ENCODE results near the gene ZNF136. TPM values are rescaled to one million over a fixed set of nuclear protein-coding genes. Genes with fewer than 3 reads are reported as not detected.

The ZNF136 gene
- 2.2 and 5.1 TPM in 2 replicates for total RNA-seq (2014; rRNA removed; shearing (Covaris generic))

DNA sequence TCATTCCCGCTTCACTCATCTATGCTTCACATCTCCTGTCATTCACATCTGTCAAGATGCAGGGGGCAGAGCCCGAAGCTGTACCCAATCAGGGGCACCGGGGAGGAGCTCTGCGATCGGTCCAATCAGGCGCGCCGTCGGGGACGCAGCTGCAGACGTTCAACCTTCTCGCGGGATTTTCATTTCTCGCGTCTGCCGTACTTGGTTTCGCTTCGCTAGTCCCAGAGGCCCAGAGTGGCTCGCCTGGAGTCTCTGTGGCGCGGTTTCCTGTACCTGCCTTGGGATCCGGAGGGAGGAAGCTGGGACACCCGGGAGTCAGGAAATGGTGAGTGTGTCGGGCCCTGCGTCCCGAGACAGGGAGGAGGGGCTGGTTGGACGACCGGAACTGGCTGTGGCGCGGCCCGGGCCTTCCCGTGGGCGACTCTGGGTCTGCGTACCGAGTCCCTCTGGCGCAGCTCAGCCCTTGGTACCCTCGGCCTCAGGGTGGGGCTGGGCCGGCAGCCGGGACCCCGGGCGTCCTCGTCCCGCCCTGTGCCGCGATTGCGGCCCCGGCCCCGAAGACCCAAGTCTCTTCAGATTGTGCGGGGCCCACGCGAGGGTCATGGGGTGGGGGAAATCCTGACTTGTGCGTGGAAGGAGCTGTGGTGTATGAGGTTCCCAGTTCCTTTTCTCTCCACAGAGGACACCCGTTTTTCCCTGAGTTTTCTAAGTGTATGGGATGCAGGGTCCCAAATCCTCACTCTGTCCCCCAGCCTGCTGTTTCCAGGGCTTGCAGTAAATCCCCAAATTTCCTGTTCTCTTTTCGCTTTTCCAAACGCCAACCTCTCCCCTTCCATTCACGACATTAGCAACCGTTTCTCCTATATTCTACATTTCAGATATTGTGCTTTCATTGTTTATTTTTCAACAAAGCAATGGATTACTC is at the start of gene ZNF136:
ZNF136 (plus strand) TSS at position 215 of the 925 bp plus-strand sequence; CDS start at position 323, 108 bp downstream.
- peak; percentile 91 for DNase-seq (ENCODE audit: low spot score)

DNA sequence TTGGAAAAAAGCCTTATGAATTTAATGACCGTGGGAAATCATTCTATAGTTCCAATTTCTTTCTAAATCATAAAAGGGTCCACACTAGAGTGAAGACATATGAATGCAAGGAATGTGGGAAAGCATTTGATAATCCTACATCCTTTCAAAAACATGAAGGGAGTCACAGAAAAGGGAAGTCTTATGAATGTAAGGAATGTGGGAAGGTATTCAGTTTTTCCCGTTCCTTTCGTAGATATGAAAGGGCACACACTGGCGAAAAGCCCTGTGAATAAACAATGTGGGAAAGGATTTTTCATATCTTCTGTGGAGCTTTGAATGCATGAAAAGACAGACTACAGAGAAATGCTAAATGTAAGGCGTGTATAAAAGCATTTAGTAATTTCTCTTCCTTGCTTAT is 49.8 kb upstream of the ZNF136 start:
- no peak for DNase-seq (ENCODE audit: low spot score)

DNA sequence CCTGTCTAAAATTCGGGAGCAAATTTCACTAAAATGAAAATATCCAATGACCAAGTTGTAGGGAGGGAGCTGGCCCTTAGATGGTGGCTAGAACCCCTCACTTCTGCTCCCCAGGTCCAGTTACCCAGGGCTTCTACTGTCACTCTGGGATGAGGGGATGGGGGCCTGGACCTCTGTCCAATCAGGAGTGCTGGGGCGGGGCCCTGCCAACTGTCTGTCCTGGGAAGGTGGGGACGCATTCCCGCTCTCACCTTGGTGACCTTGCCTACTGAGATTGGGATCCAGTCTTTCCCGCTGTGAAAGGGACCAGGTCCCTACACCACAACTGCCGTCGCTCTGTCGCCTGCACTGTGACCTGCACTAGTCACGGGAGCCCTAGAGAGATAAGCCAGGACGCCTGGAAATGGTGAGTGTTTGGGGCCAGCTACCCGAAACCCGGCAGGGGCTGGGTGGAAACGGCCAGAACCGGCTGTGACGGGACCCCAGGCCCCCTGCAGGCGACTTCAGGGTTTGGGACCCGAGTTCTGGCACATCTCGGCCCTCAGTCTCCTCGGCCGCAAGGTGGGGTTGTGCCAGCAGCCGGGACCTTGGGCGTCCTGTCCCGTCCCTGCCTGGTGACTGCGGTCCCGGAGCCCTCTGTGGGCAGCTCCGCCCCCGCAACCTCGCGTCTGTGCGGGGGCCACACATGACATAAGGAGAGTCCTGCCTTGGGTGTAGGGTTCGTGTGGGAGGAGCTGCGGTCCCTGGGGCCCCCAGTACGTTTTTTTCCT is 45.5 kb upstream of the ZNF136 start:
- DNase-seq (ENCODE audit: low spot score): no peak

DNA sequence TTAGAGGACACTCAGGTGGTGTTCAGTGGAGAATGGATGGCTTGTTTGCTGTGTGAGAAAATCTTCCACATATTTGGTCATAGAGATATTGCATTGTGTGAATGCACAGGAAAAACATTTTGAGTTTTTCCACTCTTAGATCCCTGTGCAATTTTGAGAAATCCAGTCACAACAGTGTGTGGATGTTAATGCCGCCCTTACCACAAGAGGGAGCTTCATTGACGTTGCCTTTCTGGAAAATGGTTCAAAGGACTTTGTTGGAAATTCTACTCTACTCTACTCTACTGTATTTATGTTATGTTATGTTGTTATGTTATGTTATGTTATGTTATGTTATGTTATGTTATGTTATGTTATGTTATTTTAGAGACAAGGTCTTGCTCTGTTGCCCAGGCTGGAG is 36.2 kb upstream of the ZNF136 start:
- DNase-seq (ENCODE audit: low spot score): no peak

DNA sequence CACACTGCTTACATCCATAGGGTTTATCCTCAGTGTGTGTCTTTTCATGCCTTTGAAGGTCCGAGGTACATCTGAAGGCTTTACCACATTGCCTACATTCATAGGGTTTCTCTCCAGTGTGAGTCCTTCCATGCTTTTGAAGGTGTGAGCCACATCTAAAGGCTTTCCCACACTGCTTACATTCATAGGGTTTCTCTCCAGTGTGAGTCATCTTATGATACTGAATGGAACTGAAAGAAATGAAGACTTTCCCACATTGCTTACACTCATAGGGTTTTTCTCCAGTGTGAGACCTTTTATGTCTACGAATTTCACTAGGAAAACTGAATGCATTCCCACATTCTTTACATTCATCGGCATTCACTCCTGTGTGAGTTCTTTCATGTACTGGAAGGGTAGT is 29.8 kb upstream of the ZNF136 start:
- DNase-seq (ENCODE audit: low spot score): no peak

DNA sequence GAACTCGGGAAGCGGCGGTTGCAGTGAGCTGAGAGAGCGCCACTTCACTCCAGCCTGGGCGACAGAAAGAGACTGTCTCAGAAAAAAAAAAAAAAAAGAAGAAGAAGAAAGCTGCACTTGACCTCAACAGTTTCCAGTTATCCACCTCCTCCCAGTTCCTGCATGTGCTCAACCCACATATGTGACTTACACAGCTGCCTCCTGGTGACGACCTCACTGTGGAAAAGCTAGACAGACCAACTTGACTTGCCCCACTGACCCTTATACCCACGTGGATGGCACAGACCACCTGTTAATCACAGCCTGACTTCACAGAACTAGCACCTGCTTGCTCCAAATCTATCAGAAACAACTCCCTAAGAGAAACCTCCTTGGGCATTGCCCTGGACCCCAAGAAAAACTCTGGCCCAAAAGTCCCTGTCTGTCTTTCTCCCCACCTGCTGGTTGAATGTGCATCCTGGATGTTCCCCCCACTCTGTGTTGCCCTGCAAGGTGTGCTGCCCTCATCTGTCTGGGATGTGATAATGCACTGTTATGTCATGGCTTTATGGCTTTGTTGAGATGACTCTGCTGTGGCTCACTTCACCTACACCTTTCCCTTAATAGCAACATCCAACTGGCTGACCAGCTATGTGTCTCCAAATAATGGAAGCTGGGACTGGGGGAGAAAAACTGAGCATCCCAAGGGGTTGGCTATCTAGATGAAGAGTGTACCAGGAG is 25.5 kb upstream of the ZNF136 start:
- DNase-seq (ENCODE audit: low spot score): no peak

DNA sequence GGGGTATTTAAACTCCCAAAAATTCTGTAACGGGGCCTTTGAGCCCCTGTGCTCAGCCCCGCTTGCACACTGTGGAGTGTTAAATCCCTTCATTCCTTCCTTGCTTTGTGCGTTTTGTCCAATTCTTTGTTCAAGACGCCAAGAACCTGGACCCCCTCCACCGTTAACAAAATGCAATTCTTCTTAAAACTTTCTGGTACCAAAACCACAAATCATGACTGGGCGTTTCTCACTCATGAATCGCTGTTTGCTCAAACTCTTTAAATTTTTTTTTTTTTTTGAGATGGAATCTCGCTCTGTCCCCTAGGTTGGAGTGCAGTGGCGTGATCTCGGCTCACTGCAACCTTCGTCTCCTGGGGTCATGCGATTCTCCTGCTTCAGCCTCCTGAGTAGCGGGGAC is 23.6 kb upstream of the ZNF136 start:
- no peak for DNase-seq (ENCODE audit: low spot score)

DNA sequence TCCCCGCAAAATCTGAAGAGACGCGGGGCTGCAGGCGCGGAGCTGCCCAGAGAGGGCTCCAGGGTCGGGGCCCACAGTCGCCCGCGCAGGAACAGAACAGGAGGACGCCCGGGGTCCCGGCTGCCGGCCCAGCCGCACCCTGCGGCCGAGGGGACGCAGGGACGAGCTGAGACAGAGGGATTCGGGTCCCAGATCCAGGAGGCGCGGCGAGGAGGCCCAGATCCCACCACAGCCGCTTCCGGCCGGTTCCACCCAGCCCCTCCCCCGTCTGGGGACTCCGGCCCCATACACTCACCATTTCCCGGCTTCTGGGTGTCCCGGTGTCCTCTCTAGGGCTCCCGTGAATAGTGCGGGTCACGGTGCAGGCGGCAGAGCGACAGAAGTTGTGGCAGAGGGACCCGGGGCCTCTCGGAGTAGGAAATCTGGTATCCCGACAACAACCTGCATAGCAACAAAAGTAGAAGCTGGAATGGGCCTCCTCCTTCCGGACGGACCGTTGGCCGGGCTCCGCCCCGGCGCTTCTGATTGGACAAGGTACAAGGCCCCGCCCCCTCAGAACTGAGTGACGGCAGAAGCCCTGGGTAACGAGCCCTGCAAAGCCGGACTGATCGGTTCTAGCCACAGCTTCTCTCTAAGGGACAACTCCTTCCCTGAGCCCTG is 22.9 kb upstream of the ZNF136 start, which contains the start of gene ZNF20:
ZNF20 (minus strand) TSS at position 466 of the 660 bp plus-strand sequence; CDS start at position 298, 168 bp downstream.
- DNase-seq (ENCODE audit: low spot score): peak; percentile 83

DNA sequence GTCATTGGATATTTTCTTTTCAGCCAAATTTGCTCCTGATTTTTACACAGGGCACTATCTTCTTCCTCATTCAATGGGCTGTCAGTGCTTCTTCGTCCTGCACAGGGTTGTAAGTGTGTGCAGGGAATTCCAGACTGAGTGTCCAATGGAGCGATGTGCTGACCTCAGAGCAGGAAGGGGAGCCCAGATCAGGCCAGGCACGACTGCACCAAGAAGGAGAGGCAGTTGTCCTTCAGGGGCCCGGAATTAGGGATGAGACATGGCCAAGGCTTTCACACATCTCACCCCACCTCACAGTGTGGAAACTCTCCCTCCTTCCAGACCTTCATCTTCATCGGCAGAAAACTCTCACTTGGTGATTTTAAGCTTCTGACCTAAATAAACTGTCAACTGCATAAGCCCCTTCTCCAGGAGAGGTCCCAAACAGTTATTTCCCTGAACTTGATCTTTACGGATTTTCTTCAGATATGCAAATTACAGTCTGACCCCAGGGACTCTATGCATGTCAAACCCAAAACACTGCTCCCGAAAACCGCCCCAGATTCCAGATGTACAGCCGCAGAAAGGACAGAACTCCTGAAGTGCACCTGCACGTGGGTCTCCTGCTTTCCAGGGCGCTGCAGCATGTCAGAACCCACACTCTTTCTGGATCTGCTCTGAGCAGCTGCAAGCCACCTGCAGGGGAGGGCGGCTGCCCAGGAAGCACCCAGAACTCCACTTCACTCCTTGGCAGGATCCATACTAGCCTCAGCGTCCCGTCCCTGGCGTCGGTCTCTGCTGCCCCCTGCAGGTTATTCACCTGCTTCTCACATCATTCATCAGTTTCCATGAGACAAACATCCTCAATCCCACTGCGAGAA is 22.1 kb upstream of the ZNF136 start:
- peak; percentile 76 for DNase-seq (ENCODE audit: low spot score)

DNA sequence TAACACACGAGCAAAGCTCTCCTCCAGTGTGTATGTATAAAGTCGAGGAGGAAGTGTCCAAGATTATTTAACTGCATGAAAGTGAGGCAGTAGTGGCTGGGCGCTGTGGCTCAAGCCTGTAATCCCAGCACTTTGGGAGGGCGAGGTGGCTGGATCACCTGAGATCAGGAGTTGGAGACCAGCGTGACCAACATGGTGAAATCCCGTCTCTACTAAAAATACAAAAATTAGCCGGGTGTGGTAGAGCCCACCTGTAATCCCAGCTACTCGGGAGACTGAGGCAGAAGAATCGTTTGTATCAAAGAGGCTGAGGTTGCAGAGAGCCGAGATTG is 21.5 kb upstream of the ZNF136 start:
- no peak for DNase-seq (ENCODE audit: low spot score)

DNA sequence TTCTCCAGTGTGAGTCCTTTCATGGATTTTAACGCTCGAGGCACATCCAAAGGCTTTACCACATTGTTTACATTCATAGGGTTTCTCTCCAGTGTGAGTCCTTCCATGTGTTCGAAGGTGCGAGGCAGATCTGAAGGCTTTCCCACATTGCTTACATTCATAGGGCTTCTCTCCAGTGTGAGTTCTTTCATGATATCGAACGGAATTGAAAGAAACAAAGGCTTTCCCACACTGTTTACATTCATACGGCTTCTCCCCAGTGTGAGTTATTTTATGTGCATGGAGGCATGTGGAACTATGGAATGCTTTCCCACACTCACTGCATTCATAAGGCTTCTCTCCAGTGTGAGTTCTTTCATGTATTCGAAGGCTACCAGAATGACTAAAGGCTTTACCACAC is 17.5 kb upstream of the ZNF136 start:
- DNase-seq (ENCODE audit: low spot score): no peak

DNA sequence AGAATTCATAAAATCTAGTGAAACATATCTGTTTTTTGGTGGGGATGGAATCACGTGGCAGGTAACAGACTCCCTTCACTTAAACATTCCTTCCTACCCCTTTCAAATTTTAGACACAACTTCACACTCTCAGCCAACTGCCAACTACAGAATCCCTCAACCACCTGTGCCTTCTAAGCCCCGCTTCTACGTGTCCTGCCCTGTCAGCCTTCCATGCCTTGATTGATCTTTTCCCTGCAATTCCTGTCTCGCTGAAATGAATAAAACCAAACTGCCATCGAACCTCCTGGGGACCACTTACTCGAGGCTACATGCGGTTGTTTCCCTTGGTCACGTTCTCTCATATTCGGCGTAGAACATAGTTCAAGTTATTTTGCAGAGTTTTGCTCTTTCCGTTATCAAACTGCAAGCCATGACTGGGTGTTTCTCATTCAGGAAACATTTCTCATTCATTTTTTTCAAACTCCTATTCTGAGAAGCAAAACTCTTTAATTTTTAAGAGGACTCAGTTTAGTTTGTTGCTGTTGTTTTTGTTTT is 7.5 kb upstream of the ZNF136 start:
- DNase-seq (ENCODE audit: low spot score): no peak

DNA sequence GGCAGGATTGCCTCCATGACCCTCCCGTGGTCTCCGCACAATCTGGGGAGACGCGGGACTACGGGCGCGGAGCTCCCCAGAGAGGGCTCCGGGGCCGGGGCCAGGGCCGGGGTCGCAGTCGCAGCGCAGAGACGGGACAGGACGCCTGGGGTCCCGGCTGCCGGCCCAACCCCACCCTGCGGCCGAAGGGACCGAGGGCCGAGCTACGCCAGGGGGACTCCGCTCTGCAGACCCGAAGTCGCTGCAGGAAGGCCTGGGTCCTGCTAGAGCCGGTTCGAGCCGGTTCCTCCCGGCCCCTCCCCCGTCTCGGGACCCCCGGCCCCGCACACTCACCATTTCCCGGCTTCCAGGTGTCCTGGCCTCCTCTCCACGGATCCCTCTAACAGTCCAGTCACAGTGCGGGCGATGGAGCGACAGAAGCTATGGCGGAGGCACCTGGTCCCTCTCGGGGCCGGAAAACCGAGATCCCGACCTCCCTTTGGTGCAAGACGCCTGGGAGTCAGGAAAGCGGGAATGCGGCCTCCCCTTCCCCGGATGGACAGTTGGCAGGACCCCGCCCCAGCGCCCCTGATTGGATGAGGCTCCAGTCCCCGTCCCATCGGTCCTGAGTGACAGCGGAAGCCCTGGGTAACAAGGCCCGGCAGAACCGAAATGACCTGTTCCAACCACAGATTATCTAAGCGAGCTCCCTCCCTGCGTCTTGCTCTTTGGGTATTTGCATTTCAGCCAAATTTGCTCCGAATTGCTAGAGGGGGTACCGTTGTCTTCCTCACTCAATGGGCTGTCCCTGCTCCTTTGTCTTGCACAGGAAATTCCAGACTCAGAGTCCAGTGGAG is 6.5 kb upstream of the ZNF136 start, which contains the start of gene ZNF625:
ZNF625 (minus strand) TSS at position 512 of the 836 bp plus-strand sequence; CDS start at position 336, 176 bp downstream.
- peak; percentile 81 for DNase-seq (ENCODE audit: low spot score)

DNA sequence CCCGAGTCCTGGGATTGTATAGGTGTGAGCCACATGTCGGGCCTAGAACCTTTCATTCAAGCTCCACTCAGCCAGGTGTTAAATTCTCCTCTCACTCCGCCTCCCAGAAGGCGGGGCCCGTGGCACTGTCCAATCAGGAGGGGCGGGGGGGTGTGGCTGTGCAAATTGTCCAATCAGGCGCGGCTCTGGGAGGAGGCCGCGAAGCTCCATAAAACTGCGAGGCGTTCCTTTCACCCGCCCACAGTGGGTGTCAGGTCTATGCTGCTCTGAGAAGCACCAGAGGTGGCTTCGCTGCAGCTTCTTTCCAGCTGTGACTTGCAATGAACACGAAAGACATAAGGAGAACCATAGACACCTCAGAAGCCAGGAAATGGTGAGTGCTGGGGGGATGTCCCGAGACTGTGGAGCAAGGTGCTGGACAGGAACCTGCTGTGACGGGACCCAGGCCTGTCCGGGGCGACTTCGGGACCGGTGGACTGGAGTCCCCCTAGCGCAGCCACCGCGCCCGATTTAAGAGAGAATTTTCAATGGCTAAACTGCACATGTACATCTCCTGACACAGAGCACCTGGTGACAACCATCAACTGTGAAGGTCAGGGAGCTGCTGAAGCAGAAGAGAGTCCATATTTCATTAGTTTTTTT is 3.0 kb upstream of the ZNF136 start:
- no peak for DNase-seq (ENCODE audit: low spot score)

DNA sequence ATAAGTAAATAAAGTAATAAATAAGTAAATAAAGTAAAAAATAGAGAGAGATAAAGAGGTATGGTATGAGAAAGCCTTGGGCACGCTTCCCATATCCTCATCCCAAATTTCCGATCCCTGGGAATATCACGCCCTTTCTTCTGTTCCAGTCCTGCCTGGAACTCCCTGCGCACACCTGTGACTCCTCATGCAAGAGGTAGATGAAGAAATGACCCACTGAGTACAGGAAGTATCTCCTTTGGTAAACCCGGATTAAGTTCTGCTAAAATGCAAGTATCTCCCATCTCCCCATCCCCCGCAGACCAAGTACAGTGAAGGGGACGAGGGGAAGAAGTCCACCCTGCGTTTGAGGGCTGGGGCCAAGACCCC is 399 bp upstream of the ZNF136 start:
- DNase-seq (ENCODE audit: low spot score): no peak

DNA sequence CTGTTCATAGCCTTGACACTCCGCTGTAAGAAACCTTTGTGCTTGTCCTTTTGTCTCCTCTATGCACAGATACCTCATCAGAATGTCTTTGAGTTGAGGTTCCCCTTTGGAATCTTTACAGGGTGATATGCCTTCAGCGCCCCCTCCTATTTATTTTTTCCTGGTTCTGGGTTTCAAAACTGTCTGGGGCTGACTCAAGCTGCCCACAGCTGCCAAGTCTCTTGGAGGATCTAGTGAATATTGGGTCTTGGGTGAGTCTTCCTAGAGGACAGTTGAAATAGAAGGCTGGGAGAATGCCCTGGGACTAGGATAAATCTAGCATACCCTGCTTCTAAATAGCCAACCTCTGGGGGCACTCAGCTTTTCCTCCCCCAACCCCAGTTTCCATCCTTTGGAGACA is 930 bp downstream of the ZNF136 start:
- DNase-seq (ENCODE audit: low spot score): no peak

DNA sequence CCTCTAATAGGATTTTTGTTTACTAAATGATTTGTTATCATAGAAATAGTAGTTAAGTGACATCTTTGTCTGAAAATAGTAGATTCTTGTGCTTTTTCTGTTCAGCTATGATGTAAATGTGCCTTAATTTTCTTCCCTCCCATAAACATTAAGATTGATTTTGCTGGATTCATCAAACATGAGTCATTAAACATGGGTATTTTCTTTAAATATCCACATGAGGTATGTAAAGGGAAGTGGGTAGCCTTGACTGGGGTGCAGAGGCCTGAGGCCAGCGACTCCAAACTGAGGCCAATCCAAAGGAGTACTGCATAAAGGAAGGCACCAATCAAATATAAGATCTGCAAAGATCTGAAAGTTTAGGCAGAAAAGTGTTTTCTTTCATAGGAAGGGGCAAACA is 3.7 kb downstream of the ZNF136 start:
- no peak for DNase-seq (ENCODE audit: low spot score)

DNA sequence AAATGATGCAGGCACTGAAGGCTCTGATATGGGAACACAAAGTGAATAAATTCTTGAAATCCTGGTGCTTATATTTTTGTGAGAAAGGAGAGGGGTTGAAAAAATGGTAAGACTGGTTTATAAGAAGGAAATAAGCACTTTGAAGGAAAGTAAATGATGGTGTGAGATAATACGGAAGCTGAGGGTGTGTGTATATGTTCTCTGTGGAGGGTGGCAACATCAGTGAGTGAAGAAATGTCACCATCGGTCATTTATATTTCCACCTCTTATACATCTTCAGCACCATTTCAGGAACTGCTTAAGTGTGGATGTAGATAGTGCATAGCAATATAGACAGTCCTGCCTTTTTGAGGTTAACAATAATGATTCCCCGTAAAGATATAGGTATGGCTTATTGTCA is 17.5 kb downstream of the ZNF136 start:
- no peak for DNase-seq (ENCODE audit: low spot score)

DNA sequence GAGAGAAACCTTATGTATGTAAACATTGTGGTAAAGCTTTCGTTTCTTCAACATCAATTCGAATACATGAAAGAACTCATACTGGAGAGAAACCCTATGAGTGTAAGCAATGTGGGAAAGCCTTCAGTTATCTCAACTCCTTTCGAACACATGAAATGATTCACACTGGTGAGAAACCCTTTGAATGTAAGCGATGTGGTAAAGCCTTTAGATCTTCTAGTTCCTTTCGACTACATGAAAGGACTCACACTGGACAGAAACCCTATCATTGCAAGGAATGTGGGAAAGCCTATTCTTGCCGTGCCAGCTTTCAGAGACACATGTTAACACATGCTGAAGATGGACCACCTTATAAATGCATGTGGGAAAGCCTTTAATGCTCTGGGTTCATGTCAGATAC is 24.7 kb downstream of the ZNF136 start:
- DNase-seq (ENCODE audit: low spot score): no peak

Measured in H4 (cell line).